SU-DHL-6 (cell line): ENCODE results near the gene LALBA.

ENCODE experiments used
- CTCF ChIP-seq: fragments of 200-600 bp; sonication (generic); IDR thresholded peaks from one replicate; pipeline ENCODE4 v1.5.1; 2017; ENCODE audit warnings: antibody characterized with exemption, mild to moderate bottlenecking, low read length, moderate library complexity; ENCODE audit not compliant: insufficient read depth, poor library complexity, severe bottlenecking
- EZH2phosphoT487 ChIP-seq: fragments of 200-600 bp; sonication (generic), shearing (Covaris generic); conservative IDR thresholded peaks from 2 replicates; pipeline ENCODE4 v1.6.1; 2018; ENCODE audit warnings: mild to moderate bottlenecking, antibody characterized with exemption, low read length, moderate library complexity, mixed read lengths

DNA sequence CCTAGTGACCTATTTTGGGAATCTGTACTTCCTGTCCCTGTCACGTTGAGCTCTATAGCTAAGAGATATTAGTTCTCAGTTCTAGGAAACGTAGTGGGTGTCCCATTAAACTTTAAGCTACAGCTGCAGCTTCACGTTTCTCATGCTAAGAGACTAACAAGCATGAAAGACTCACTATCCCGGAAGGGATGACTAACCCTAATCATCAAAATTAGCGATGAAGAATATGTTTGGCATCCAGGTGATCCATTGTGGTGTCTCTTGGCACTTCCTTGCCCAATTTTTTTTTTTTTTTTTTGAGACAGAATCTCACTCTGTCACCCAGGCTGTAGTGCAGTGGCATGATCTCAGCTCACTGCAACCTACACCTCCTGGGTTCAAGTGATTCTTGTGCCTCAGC lies 11.0 kb upstream of the LALBA start:
- TF ChIP-seq CTCF = no peak
- no peak for TF ChIP-seq EZH2phosphoT487
